SIG-M5 (cell line): ENCODE data around the gene ELMOD1.

ENCODE experiments used
- DNase-seq: peaks from one replicate; lab custom pipeline; 2025; lab: John Stamatoyannopoulos, UW

The ELMOD1 gene

DNA sequence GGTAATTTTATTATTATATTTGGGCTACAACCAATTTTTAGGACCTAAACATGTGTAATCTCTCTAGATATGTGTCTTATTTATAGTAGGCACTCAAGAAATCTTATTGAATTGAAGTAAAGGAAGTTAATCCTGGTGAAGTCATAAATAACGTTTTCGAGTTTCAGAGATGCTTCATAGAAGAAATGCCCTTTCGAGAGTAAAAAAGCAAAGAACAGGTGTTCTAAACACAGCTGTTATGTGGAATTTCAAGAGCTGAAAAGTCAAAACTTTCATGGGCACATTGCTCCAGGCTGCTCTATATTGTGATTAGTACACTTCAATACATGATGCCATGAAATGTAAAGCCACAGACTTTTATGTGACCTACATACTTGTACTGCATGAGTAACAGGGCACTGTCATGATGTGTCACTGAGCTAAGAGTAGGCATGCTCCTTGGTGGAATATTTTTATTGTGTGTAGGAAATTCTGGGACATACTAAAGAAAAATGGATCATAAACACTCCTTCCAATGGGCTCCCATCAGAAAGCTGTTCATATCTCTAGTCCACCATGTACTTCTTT lies 7.2 kb upstream of the ELMOD1 start:
- no peak for DNase-seq

DNA sequence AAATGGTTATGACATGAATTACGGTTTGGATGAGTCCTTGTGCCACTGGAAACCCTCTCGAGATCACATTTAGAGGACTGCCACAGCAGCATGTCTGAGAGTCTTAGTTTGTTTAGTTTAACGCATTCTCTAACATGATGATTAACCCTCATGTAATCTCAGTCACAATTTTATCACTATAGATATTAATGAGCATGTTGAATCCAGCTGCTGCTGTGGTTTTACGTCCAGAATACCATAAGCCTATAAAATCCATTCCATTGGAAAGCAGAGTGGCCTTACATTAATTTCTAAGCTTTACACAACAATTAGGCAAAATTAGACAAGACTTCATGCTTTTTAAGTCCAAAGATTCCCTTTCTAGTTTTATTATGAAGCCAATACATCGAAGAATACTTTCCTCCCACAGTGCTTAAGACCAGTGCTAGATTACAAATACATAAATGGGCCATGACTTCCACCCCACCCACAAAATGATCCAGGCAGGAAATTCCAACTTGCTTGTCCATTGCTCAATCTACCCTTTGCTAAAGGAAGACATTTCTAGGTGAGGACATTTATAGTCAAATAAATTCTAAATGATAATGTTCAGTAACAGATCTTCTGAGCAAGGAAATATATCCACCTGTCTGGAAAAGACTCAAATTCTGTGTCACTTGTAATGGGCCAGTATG lies 3.5 kb upstream of the ELMOD1 start:
- no peak for DNase-seq

DNA sequence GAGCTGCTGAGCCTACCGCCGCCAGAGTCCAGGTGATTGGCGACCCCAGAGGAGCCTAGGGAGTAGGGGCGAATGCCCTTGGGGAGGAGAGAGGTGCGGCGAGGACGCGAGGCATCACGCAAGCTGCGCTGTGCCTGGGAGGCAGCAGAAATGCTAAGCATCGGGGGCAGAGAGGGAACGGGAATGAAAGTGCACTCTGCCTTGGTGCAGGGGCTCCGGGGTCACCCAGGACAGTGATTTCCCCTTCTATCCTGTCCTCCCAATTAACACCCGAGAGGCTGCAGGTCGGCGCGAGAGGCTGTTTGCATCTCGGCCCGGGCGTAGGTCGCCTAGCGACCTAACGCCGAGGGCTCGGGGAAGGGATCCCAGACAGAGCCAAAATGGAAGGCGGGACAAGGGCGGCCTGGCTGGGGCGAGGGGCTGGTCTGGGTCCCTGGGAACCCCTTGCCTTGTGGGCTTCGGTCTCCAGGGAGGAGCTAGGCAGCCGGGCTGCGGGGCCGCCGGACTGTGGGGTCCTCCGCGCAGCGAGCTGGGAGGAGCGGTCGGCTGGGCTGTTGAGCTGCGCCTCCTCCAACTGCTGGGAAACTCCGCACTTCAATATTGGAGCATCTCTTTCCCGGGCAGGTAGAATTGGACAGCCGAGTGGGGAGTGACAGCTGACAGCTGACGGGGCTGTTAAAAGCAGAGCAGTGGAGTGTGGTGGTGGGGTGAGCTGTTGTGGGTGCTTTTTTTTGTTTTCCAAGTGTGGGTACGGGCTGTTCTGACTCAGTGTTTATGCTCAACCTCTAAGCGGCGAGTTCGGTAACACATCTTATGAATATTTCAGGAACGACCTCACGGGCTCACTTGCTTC lies 657 bp downstream of the ELMOD1 start:
- DNase-seq = no peak

DNA sequence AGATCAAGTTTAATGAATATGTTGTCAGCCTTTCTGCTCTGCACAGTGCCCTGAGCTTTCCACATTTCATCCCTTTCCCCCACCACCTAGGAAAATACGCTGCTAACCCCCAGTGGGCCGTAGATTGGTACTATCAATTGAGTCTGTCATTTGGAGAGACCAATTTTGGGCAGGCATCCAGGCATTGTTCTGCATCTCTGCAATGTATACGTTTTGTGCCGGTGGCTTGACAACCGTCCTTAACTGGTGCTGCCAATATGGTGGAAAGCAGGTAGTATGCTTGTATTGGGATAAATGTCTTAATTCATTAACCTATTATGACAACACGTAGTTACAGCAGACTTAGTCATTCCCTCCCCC lies 1.3 kb downstream of the ELMOD1 start:
- no peak for DNase-seq

DNA sequence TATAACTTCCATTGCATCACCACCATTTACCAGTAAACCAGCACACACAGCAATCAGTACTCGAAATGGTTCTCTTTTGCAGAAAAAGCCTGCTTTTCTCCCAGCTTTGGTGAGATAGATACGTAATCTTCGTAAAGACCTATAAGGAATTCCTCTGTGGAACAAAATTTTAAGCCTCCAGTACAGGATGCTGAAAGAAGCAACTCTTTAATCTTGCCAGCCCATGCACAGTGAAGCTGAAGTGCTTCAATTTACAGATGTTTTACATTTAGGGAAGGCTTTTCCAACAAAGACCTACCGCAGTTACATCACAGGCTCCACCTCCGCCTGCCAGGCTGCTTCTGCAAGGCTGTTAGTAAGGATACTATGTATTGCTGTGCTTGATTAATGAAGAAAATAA lies 1.9 kb downstream of the ELMOD1 start:
- DNase-seq = no peak

DNA sequence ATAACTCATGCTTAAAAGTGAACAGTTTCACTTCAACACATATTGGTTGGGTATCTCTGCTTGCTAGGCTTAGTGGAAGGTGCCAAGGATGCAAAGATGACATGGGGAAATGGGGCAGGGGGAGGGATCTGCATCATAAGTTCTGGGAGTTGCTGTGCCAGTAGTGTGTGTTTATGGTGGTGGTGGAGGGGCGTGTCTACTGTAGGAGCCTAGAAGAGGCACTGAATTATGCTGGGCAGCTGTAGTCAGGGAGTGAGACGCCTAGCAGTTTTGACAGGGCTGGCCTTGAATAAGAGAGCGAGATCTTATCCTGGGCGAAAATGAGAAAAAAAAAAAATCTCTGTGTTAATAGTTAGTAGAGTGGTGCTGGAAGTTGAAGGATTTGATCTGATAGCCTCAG lies 3.0 kb downstream of the ELMOD1 start:
- no peak for DNase-seq

DNA sequence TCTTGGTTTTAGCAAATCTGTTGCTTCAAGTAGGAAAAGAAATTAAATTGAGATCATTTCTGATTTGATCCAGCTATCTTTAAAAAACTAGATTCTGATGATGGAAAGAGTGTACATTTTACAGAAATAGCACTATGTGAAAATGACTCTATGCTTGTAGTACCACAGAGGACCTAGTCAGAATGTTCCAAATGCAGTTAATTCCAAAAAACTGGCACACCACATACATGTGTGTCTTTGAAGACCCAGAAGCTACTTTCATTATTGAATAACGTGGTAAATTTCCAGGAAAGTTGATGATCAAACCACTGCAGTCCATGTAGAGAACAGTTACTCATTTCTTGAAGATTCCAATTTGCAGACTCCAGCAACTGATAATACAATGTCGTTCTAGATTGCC lies 3.8 kb downstream of the ELMOD1 start:
- no peak for DNase-seq

DNA sequence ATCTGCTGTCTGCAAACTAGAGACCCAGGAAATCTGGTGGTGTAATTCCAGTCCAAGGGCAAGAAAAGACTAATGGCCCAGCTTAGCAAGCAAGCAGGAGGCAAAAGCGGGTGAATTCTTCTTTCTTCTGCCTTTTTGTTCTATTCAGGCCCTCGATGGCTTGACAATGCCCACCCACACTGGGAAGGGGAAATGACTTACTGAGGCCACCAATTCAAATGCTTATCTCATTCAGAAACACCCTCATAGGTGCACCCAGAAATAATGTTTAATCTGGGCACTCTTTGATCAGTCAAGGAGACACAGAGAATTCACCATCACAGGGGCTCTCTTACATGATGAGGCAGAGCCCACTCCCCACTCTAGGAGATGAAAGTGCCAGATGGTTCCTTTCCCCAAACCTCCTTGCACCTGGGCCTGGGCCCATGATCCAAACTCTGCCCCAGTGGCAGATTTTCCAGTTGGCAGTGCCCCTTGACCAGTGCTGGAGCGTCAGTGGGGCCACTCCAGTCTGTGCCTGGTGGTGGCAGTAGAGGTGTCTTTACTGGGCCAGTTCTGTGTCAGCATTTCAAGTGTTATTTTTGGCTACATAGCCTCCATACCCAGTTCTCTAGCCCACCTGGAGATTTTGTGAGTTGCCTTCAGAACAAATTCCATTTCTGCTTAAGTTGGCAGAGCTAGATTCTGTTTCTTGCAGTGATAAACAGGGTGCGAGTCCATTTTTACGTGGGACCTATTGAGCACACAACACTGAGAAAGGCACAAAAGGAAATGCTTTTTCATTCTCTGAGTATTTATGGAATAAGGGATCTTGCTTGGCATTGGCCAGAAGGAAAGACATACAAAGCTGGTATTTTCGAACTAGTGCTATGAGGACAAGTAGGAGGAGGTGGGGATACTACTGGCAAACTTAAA lies 7.5 kb downstream of the ELMOD1 start:
- no peak for DNase-seq

DNA sequence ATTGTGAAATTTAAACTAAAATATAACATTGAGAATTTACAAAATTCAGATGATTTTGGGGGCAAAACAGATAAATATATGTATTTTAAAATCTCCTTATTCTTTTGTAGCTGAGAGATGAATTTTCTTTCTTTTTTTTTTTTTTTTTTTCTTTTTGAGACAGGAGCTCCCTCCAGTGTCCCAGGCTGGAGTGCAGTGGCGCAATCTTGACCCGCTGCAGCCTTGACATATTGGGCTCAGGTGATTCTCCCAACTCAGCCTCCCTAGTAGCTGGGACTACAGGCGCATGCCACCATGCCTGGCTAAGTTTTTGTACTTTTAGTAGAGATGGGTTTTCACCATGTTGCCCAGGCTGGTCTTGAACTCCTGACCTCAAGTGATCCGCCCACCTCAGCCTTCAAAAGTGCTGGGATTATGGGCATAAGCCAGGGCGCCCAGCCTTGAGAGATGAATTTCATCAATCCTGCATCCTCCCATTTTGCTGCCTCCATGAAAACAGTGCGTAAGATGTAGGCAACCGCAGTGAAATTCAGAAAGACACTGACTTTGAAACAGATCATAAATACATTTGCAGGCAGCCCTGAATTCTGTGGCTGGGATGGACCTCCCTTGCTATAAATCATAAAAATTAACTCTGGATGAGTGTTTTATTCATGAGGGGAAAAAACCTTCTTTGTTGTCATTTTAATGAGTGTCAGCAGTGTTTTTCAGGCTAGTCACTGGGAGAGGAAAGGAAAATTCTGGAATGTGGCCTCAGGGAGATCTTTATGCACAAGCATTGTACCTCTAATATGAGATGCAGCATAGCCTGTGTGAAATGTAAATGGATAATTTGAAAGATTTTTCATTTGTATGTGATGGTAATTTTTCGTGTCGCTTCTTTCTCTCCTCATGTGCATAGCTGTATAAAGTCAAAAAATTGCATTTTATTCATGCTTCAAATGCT lies 14.4 kb downstream of the ELMOD1 start:
- DNase-seq = no peak

DNA sequence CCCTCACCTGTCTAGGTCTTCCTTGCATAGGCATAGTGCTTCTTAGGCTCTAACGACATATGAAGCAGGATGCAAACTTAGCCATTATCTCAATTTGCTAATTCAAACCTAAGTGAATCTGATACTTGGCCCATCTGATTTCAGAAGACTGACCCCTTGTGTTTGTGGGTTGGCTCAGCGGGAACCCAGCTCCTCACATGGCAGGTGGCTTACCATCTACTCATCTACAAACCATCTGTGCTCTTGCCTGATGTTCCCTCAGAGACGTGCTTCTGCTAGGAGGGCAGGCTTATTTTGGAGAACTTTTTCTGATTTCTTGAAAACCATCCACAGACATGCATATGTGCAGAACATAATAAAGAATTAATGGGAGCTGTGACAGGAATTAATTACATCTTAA lies 15.2 kb downstream of the ELMOD1 start:
- DNase-seq = no peak

DNA sequence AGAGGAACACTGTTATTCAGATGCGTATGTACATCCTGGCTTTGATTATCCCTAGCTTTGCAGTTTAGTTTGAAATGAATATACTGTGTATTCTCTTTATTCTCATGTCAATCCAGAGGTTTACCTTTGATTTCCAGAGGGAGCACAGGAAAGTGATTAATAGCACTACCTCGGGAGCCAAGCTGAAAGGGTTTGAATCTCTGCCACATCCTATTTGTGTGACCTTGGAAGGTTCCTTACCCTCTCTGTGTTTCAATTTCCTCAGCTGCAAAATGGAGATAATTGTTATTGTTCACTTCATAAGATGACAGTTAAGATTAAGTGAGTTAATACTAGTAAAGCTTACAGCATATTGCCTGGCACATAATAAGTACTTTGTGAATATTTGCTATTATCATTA lies 17.9 kb downstream of the ELMOD1 start:
- no peak for DNase-seq

DNA sequence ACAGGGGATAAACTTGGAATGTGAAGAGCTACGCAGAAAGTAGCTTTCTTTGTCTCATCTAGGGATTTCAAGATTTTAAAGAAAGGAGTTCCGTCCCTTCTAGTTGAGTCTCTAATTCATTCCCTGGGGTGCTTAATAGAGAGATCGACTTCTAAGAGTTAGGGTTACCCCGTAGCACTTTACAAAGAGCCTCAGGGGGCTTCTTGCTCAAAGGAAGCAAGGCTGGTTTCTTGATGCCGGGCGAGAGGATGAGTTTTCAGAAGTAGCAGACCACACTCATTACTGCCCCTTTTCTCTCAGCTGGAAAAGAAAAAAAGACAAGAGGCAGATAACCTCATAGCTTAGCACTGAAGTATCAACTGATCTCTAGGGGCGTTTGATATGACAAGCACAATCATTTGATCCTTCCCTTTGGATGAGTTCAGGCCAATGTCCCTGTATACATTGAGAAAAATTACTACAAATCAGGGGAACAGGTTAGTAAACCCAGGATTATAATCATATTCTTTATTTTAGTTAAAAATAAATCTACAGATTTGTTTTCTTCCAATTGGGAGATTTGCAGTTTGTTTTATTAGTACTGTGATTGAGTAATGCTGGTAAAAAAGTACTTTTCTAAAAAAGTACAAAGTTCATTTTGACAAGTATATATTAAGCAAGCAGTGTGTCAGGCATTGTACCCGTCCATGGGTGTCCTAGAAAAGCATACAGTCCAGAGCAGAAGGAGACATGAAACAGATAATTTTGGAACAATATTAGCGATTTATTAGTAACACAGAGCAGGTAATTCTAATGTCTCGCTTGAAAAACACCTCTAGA lies 18.7 kb downstream of the ELMOD1 start:
- DNase-seq = no peak

DNA sequence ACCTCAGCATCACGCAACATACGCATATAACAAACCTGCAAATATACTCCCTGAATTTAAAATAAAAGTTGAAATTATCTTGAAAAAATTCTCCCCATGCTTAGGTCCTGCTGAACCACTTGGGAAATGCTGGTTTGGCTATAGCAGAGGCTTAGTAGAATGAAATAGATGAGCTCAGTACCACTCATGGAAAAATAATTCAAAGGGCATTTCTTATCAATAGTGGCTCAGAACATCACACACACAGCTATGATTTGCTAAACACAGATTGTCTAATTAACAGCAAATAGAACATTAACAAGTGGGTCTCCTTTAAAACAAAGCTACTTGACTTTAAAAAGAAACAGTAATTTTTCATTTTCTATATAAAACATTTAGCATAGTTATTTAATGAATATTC lies 21.5 kb downstream of the ELMOD1 start:
- DNase-seq = no peak

DNA sequence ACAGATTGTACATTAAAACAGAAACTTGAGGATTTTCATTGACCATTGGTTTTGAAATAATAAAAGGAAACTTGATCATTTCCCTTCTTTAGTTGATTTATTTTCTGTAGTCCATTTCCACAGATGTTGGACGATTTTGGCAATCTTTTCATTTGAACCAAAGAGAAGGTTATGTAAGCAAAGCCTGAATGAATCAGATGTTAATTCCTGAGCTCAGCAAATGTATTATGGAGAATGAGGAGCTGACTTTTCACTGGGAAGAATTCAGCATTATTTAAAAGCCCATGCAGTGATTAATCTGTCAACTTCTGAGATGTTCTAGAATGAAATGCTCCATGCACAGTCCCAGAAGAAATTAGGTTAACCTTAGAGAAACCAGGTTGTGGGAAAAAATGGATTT lies 29.0 kb downstream of the ELMOD1 start:
- no peak for DNase-seq

DNA sequence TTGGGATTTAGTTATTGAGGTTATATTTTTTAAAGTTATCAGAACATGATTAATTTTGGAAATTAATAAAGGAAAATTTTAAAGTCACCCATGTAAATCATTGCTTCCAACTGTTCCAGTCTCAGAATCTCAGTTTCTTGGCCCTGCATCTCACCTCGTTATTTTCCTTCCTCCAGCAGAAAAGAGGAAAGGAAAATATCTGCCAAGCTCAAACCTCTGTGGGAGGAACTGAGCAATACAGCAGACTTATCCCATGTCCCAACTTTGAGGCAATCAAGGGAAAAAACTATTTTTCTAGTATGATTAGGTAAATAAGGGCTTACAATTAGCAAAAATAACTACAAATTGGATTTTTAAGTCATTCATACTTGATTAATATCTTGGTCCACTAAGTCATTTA lies 30.1 kb downstream of the ELMOD1 start:
- DNase-seq = no peak

DNA sequence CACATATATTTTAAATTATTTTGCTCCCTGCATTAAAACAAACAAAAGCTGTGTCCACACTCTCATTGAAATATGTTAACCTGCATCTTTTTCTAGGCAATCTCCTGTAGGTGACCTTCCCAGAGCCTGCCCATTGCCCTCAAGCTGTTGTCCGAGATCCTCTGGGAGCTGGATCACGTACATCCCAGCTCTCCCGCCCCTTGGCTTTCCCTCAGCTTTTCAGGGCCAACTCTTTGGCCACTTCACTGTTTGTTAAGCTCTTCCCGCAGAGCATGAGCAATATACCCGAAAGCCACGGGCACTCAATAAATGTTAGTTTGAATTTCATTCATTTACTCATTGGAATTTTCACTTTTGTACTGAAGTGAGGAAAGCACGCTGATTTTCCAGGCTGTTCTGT lies 32.2 kb downstream of the ELMOD1 start:
- no peak for DNase-seq

DNA sequence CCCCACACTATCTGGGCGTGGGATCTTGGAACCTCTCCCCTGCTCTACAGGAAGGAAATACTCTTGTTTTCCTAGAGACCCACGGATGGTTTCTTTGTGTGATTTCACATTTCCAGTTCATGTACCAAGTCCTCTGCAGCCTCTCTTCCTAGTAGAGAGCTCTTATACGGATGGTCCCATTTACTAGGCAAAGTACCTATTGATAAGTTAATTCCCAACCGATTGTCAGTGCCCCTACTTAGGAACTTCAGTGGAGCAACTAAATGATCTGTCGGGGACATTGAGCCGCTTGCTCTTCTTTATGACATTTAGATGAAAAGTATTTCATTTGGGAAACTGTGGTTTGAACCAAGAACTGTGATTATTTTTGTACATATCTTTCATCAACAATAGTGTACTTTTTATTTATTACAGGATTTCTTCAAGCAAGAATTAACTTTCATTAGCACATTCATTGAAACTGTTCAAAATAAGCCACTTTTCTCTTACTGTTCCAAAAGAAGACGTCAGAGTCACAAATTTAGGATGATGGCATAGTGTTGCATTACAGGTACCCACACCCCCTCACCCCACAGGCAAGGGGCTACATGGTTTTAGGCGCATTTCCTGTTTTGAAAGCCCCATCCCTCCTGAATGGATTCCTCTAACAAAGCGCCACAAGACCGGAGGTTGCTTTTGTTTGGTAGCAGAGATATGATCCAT lies 34.2 kb downstream of the ELMOD1 start:
- no peak for DNase-seq

DNA sequence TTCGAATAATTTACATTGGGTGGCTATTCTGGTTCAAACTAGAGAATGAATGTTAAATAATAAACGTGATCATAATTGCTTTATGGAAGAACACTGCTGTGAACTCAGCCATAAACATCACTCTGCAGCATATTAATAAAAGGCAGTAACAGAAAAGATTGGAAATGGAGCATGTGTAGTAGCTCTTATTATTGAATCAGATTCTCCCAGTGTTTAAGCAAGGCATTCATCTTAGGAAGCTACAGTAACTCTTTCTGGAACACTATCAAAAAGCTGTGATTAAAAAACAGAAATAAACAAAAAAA lies 34.7 kb downstream of the ELMOD1 start:
- DNase-seq = no peak

DNA sequence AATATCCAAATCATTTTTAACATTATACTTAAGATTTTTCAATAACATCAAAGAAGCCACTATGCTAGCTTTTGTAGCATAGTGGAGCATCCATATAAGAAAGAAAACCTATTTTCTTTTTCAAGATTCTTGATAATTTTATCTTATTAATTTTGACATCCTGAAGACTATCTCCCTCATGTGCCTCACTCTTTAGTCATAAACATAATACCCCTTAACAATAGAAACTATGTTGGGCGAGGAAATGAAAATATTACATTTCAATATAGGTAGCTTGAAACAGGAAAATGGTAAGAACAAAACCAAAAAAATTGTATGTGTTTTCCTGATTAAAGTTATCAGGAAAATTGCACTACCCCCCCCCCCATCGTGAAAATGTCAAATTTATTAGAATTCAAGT lies 40.1 kb downstream of the ELMOD1 start:
- no peak for DNase-seq

DNA sequence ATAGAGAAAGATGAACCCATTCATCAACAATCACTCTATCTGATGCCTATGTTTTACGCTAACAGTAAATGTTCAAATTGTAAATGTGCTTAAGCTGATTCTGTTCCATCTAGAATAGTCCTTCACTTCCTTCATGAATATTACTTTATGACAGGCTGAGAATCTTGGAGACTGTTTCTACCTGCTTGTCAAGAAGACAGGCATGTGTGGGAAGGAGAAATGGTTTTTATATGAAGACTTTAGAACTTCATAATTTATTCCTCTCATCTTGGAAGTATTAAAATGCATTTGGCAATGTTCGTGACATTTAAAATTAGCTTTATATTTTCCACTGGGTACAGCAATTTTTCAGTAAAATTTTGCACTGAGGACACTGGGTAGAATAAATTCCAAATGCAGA lies 41.0 kb downstream of the ELMOD1 start:
- DNase-seq = no peak
